Activated T-cell treated with anti-CD3 and anti-CD28 coated beads for 1 hour (primary cell): ENCODE results near the gene CDKAL1.
"Not testable (repeated sequence)": the region's sequence is repeated elsewhere in the genome, so short reads cannot be mapped to it uniquely, and the experiment has no call there.

Source experiments
- DNase-seq: peaks from one replicate; pipeline ENCODE4 v3.0.0-alpha.2; 2020; ENCODE audit warnings: low read depth

The CDKAL1 gene

GRCh38 chr6:20554817-20555216 lies 20.6 kb downstream of the CDKAL1 start:
- DNase-seq = no peak

GRCh38 chr6:20559924-20560551 lies 25.8 kb downstream of the CDKAL1 start:
- DNase-seq = no peak

- DNase-seq = no peak
These were observed 29.1 kb downstream of the CDKAL1 start for GRCh38 chr6:20563377-20563776.

- DNase-seq = no peak
These were observed 30.0 kb downstream of the CDKAL1 start for GRCh38 chr6:20564269-20564668.

GRCh38 chr6:20564777-20565176 lies 30.5 kb downstream of the CDKAL1 start:
- DNase-seq = no peak

GRCh38 chr6:20565342-20565741 lies 31.1 kb downstream of the CDKAL1 start:
- DNase-seq = no peak

- no peak for DNase-seq
These were observed 31.9 kb downstream of the CDKAL1 start for GRCh38 chr6:20566109-20566508.

- no peak for DNase-seq
These were observed 34.8 kb downstream of the CDKAL1 start for GRCh38 chr6:20569000-20569610.

GRCh38 chr6:20571261-20571660 lies 37.0 kb downstream of the CDKAL1 start:
- no peak for DNase-seq

- DNase-seq = no peak
These were observed 38.0 kb downstream of the CDKAL1 start for GRCh38 chr6:20572288-20572687.

- DNase-seq = no peak
These were observed 38.7 kb downstream of the CDKAL1 start for GRCh38 chr6:20572940-20573339.

GRCh38 chr6:20574355-20574754 lies 40.1 kb downstream of the CDKAL1 start:
- no peak for DNase-seq

GRCh38 chr6:20575125-20575524 lies 40.9 kb downstream of the CDKAL1 start:
- no peak for DNase-seq

GRCh38 chr6:20575704-20576451 lies 41.6 kb downstream of the CDKAL1 start:
- no peak for DNase-seq

- DNase-seq = no peak
These were observed 43.0 kb downstream of the CDKAL1 start for GRCh38 chr6:20577173-20577688.

- DNase-seq = no peak
These were observed 46.8 kb downstream of the CDKAL1 start for GRCh38 chr6:20581070-20581469.

GRCh38 chr6:20582586-20583443 lies 48.6 kb downstream of the CDKAL1 start:
- DNase-seq = no peak

GRCh38 chr6:20583444-20583800 lies 49.2 kb downstream of the CDKAL1 start:
- no peak for DNase-seq

- DNase-seq = no peak
These were observed 50.0 kb downstream of the CDKAL1 start for GRCh38 chr6:20584100-20584731.

GRCh38 chr6:20589266-20589665 lies 55.0 kb downstream of the CDKAL1 start:
- DNase-seq = no peak

GRCh38 chr6:20590476-20590875 lies 56.2 kb downstream of the CDKAL1 start:
- DNase-seq = not testable (repeated sequence)
